K562 (cell line): Measurements from ENCODE around the gene BGLAP. TPM values are rescaled to one million over a fixed set of nuclear protein-coding genes. Genes with fewer than 3 reads are reported as not detected.

ENCODE experiments used
- CBX3 ChIP-seq, 2 experiments: IDR thresholded peaks; 1 replicate in 1 of 2; 2 replicates in 1 of 2; pipeline ENCODE4 v1.6.1; 2012; ENCODE audit warnings: inconsistent platforms in 2 of 2, low read length in 2 of 2, borderline replicate concordance in 1 of 2, control low read depth in 1 of 2
- DPF2 ChIP-seq: fragments of 450-650 bp; IDR thresholded peaks from 2 replicates; pipeline ENCODE4 v1.6.1; 2016
- ESRRA ChIP-seq: fragments of 450-650 bp; IDR thresholded peaks from 2 replicates; pipeline ENCODE4 v1.6.1; 2014; ENCODE audit warnings: low read depth, mild to moderate bottlenecking, moderate library complexity, borderline replicate concordance
- GABPA ChIP-seq: fragments of 200-800 bp; sonication (Bioruptor generic); conservative IDR thresholded peaks from 2 replicates; pipeline ENCODE4 v1.6.1; 2016; ENCODE audit warnings: low read depth, missing genetic modification characterization, missing compliant biosample characterization
- GABPB1 ChIP-seq: sonication (generic); formaldehyde crosslinking; IDR thresholded peaks from 2 replicates; pipeline ENCODE4 v1.8.0; 2022; ENCODE audit warnings: mild to moderate bottlenecking, missing genetic modification reagents
- HCFC1 ChIP-seq: IDR thresholded peaks from 2 replicates; pipeline ENCODE4 v1.6.1; 2012; ENCODE audit warnings: low read depth, low read length, improper control_type of control experiment
- ID3 ChIP-seq, 2 experiments: fragments of 250-450 bp in 1 of 2; fragments of 450-650 bp in 1 of 2; sonication (Bioruptor Pico) in 1 of 2; IDR thresholded peaks; 2 replicates each; pipeline versions ENCODE4 v1.6.1 to v1.8.0; 2016 to 2021; ENCODE audit warnings: mild to moderate bottlenecking in 2 of 2, moderate library complexity in 2 of 2, missing compliant biosample characterization in 1 of 2, missing genetic modification characterization in 1 of 2
- MCM5 ChIP-seq: fragments of 450-650 bp; IDR thresholded peaks from 2 replicates; pipeline ENCODE4 v1.6.1; 2016; ENCODE audit warnings: low read depth
- MTF1 ChIP-seq: fragments of 250-450 bp; sonication (Bioruptor Pico); IDR thresholded peaks from 2 replicates; pipeline ENCODE4 v1.9.0; 2021; ENCODE audit warnings: moderate library complexity, mild to moderate bottlenecking, inconsistent platforms, borderline replicate concordance
- NFIC ChIP-seq: fragments of 450-650 bp; IDR thresholded peaks from 2 replicates; pipeline ENCODE4 v1.6.1; 2017; ENCODE audit warnings: mild to moderate bottlenecking, inconsistent platforms
- NR1H2 ChIP-seq: sonication (generic); formaldehyde crosslinking; IDR thresholded peaks from 2 replicates; pipeline ENCODE4 v1.4.0; 2020; ENCODE audit warnings: mild to moderate bottlenecking, missing genetic modification reagents
- RBBP5 ChIP-seq: fragments of 200-600 bp; sonication (generic); IDR thresholded peaks from 2 replicates; pipeline ENCODE4 v1.6.1; 2012; ENCODE audit warnings: borderline replicate concordance, mild to moderate bottlenecking, low read length, control low read depth, inconsistent platforms; ENCODE audit not compliant: insufficient read depth, poor library complexity, severe bottlenecking
- SIN3A ChIP-seq, 2 experiments: fragments of 150-350 bp in 1 of 2; IDR thresholded peaks; 2 replicates each; pipeline ENCODE4 v1.6.1; 2011 to 2016; ENCODE audit warnings: borderline replicate concordance in 2 of 2, low read depth in 2 of 2, low read length in 2 of 2, mild to moderate bottlenecking in 2 of 2, moderate library complexity in 2 of 2; ENCODE audit not compliant: control insufficient read depth in 1 of 2
- SMC3 ChIP-seq: conservative IDR thresholded peaks from 2 replicates; pipeline ENCODE4 v1.6.1; 2011; ENCODE audit warnings: low read depth, low read length, improper control_type of control experiment; ENCODE audit not compliant: insufficient read depth
- TARDBP ChIP-seq: fragments of 450-650 bp; IDR thresholded peaks from 2 replicates; pipeline ENCODE4 v1.6.1; 2016
- TEAD1 ChIP-seq, 2 experiments: fragments of 450-650 bp in 1 of 2; sonication (generic) in 1 of 2; formaldehyde crosslinking; IDR thresholded peaks; 2 replicates each; pipeline versions ENCODE4 v1.4.0 to v1.8.0; 2020 to 2022; ENCODE audit warnings: mild to moderate bottlenecking in 2 of 2, missing genetic modification reagents in 1 of 2
- XRCC3 ChIP-seq: fragments of 450-650 bp; IDR thresholded peaks from 2 replicates; pipeline ENCODE4 v1.6.1; 2017; ENCODE audit warnings: mild to moderate bottlenecking, moderate library complexity
- ZBTB26 ChIP-seq: fragments of 450-650 bp; formaldehyde crosslinking; IDR thresholded peaks from 2 replicates; pipeline ENCODE4 v1.4.0; 2022; ENCODE audit warnings: missing genetic modification characterization
- ZFX ChIP-seq: sonication (generic); formaldehyde crosslinking; IDR thresholded peaks from 2 replicates; pipeline ENCODE4 v1.8.0; 2022; ENCODE audit warnings: mild to moderate bottlenecking, missing genetic modification reagents, moderate library complexity
- ZNF224 ChIP-seq: sonication (generic); formaldehyde crosslinking; IDR thresholded peaks from 2 replicates; pipeline ENCODE4 v1.8.0; 2022; ENCODE audit warnings: mild to moderate bottlenecking, missing genetic modification reagents
- ZNF445 ChIP-seq: fragments of 250-450 bp; sonication (Bioruptor Pico); IDR thresholded peaks from 2 replicates; pipeline ENCODE4 v1.4.0; 2020; ENCODE audit warnings: low read depth, mild to moderate bottlenecking, moderate library complexity
- ZNF830 ChIP-seq: fragments of 250-450 bp; sonication (Bioruptor Pico); IDR thresholded peaks from 2 replicates; pipeline ENCODE4 v1.5.0; 2021; ENCODE audit warnings: mild to moderate bottlenecking
- polyA plus RNA-seq, 8 experiments: library from polyadenylated mRNA; depleted of rRNA in 4 of 8; stranded (reverse) in 5 of 8; unstranded in 3 of 8; fragments of >200 nt; fragmentation: Nextera tagmentation in 2 of 8; fragmentation: Illumina TruSeq in 1 of 8; extraction: Ambion mirVana in 2 of 8; extraction: Trizol in 1 of 8; gene quantifications; 2 replicates each; pipeline versions ENCODE4 v1.2.1 to v1.2.3, GENCODE V29; 2011 to 2014; ENCODE audit warnings: inconsistent platforms in 1 of 8, missing spikeins in 1 of 8
- total RNA-seq, 7 experiments: library from RNA; depleted of rRNA in 6 of 7; stranded (reverse); fragments of >200 nt in 6 of 7; fragmentation: Illumina TruSeq in 2 of 7; extraction: Trizol in 2 of 7; gene quantifications; 2 replicates each; pipeline versions ENCODE4 v1.2.1 to v1.2.3, GENCODE V29; 2011 to 2021; ENCODE audit warnings: low replicate concordance in 1 of 7
- TF ChIP-seq, protein P1 (sequence below): fragments of 450-650 bp; formaldehyde crosslinking; IDR thresholded peaks from 2 replicates; pipeline ENCODE4 v1.4.0; 2020; ENCODE audit warnings: mild to moderate bottlenecking, moderate library complexity

Gene BGLAP
- total and polyA plus RNA-seq, 9 of the 15 experiments (the other 6 are each of a cell fraction or from before 2014, with no cell fraction given), result 0.15 to 1.4 (median 0.28) TPM; not detected in 3

- TF ChIP-seq NR1H2 (CRISPR knock-in tag), result 0 out of 2 replicates have a peak, but pooled peaks have one; percentile 33
- peak; percentile 54; the same call in 1 of the 2 replicates for TF ChIP-seq TARDBP
- peak; percentile 74 for TF ChIP-seq GABPB1
- peak; percentile 46 for TF ChIP-seq DPF2
- TF ChIP-seq, protein P1, sequence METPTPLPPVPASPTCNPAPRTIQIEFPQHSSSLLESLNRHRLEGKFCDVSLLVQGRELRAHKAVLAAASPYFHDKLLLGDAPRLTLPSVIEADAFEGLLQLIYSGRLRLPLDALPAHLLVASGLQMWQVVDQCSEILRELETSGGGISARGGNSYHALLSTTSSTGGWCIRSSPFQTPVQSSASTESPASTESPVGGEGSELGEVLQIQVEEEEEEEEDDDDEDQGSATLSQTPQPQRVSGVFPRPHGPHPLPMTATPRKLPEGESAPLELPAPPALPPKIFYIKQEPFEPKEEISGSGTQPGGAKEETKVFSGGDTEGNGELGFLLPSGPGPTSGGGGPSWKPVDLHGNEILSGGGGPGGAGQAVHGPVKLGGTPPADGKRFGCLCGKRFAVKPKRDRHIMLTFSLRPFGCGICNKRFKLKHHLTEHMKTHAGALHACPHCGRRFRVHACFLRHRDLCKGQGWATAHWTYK (CRISPR knock-in tag), result peak; percentile 47; the same call in 1 of the 2 replicates
- 0 out of 2 replicates have a peak, but pooled peaks have one; percentile 57 for TF ChIP-seq ZNF224 (CRISPR knock-in tag)
- TF ChIP-seq ID3 (CRISPR knock-in tag; IDR thresholded peaks at IDR 0.05), result no peak
- TF ChIP-seq ID3 (tag; IDR thresholded peaks at IDR 0.05), result 0 out of 2 replicates have a peak, but pooled peaks have one; percentile 53
- TF ChIP-seq MCM5, result no peak
- TF ChIP-seq SMC3, result no peak
- TF ChIP-seq HCFC1, result peak; percentile 52
- TF ChIP-seq RBBP5, result peak; percentile 79
- peak; percentile 7; the same call in 1 of the 2 replicates for TF ChIP-seq ZBTB26 (CRISPR knock-in tag)
- TF ChIP-seq ESRRA, result peak; percentile 66; the same call in 1 of the 2 replicates
- TF ChIP-seq ZNF830 (CRISPR knock-in tag), result peak; percentile 83; the same call in 1 of the 2 replicates
- TF ChIP-seq TEAD1 (CRISPR knock-in tag; IDR thresholded peaks at IDR 0.05), result peak in 1 of 2 experiments; percentile 66; a peak in 2 of 4 replicates
- TF ChIP-seq CBX3 (IDR thresholded peaks at IDR 0.05; ENCODE audit: borderline replicate concordance in 1 of 2, low read length in 2 of 2), result peak in 1 of 2 experiments; percentile 31; a peak in 1 of 3 replicates
- peak; percentile 58 for TF ChIP-seq NFIC
- TF ChIP-seq MTF1 (CRISPR knock-in tag), result no peak
- TF ChIP-seq ZFX (CRISPR knock-in tag), result peak; percentile 82
- no peak; the same call in 1 of the 2 replicates for TF ChIP-seq GABPA (tag)
- TF ChIP-seq SIN3A (IDR thresholded peaks at IDR 0.05; ENCODE audit: borderline replicate concordance in 2 of 2, control insufficient read depth in 1 of 2, low read depth in 2 of 2, low read length in 2 of 2), result peak in 1 of 2 experiments; percentile 16; a peak in 1 of 4 replicates
- TF ChIP-seq ZNF445, result no peak
- TF ChIP-seq XRCC3, result no peak
Measured at GRCh38 chr1:156212833-156213643, 28.9 kb upstream of the BGLAP start, which contains the start of gene PMF1 (continued).
